Loucy (cell line): ENCODE measurements around the gene CHST11.

Experiments used
- H2AFZ ChIP-seq: fragments of 200-600 bp; sonication (generic); 2 replicates; pipeline ENCODE4 v1.6.0; 2016; ENCODE audit warnings: antibody characterized with exemption, mild to moderate bottlenecking, low read length, moderate library complexity
- H3F3A ChIP-seq: fragments of 200-600 bp; 2 replicates; pipeline ENCODE4 v1.6.0; 2016; ENCODE audit warnings: antibody characterized with exemption, low read depth, mild to moderate bottlenecking
- H3K27me3 ChIP-seq: fragments of 200-600 bp; sonication (generic); 2 replicates; pipeline ENCODE4 v1.6.1; 2014; ENCODE audit warnings: low read length, mild to moderate bottlenecking; ENCODE audit not compliant: insufficient read depth, poor library complexity, severe bottlenecking
- H3K36me3 ChIP-seq: fragments of 200-600 bp; sonication (generic); 2 replicates; pipeline ENCODE4 v1.6.1; 2016; ENCODE audit warnings: low read length; ENCODE audit not compliant: insufficient read depth
- H3K4me1 ChIP-seq: fragments of 200-600 bp; sonication (generic); 2 replicates; pipeline ENCODE4 v1.5.1; 2014; ENCODE audit warnings: low read length, mild to moderate bottlenecking; ENCODE audit not compliant: insufficient read depth, poor library complexity, severe bottlenecking
- H3K4me2 ChIP-seq: fragments of 200-600 bp; sonication (generic); 2 replicates; pipeline ENCODE4 v1.6.0; 2014; ENCODE audit warnings: antibody characterized with exemption, low read length, low read depth, mild to moderate bottlenecking; ENCODE audit not compliant: poor library complexity, severe bottlenecking
- H3K4me3 ChIP-seq: fragments of 200-600 bp; sonication (generic); 2 replicates; pipeline ENCODE4 v1.5.1; 2014; ENCODE audit warnings: low read length, mild to moderate bottlenecking, mixed read lengths; ENCODE audit not compliant: poor library complexity, severe bottlenecking
- H3K79me2 ChIP-seq: fragments of 200-600 bp; sonication (generic); 2 replicates; pipeline ENCODE4 v1.6.1; 2014; ENCODE audit warnings: low read length; ENCODE audit not compliant: insufficient read depth
- H3K9ac ChIP-seq: fragments of 200-600 bp; sonication (generic); 2 replicates; pipeline ENCODE4 v1.6.0; 2014; ENCODE audit warnings: mild to moderate bottlenecking, low read depth, low read length, moderate library complexity; ENCODE audit not compliant: poor library complexity, severe bottlenecking
- H3K9me2 ChIP-seq: fragments of 200-600 bp; sonication (generic); replicated peaks from 2 replicates; pipeline ENCODE4 v1.6.1; 2016; ENCODE audit warnings: low read depth, low read length, mixed read lengths
- H3K9me3 ChIP-seq: fragments of 200-600 bp; sonication (generic); 2 replicates; pipeline ENCODE4 v1.6.1; 2014; ENCODE audit warnings: mild to moderate bottlenecking, antibody characterized with exemption, low read length, low read depth; ENCODE audit not compliant: insufficient read depth
- H4K20me1 ChIP-seq: fragments of 200-600 bp; sonication (generic); 2 replicates; pipeline ENCODE4 v1.6.0; 2014; ENCODE audit warnings: antibody characterized with exemption, low read length, mild to moderate bottlenecking; ENCODE audit not compliant: insufficient read depth, poor library complexity, severe bottlenecking
- CTCF ChIP-seq: fragments of 200-600 bp; sonication (generic); conservative IDR thresholded peaks from 2 replicates; pipeline ENCODE4 v1.5.1; 2014; ENCODE audit warnings: mild to moderate bottlenecking, antibody characterized with exemption, low read length
- EZH2phosphoT487 ChIP-seq: fragments of 200-600 bp; IDR thresholded peaks from 2 replicates; pipeline ENCODE4 v1.6.1; 2018; ENCODE audit warnings: antibody characterized with exemption, mild to moderate bottlenecking, moderate library complexity, borderline replicate concordance

Gene CHST11

GRCh38 chr12:104682790-104683279 is 226.1 kb downstream of the CHST11 start:
- Histone ChIP-seq H3K9me3 (no peaks in the 10 kb centered on the region), H3K4me1 (peaks cover 75% of the 10 kb centered on the region), H3K36me3 (peaks cover 32% of the 10 kb centered on the region; the same call in 1 of the 2 replicates), H2AFZ (no peak overlapping the region), H3K79me2 (peaks cover 100% of the 10 kb centered on the region), H3F3A (peaks cover 15% of the 10 kb centered on the region; the same call in 1 of the 2 replicates), H3K4me2 (peak overlapping the region; percentile 82), H4K20me1 (peaks cover 83% of the 10 kb centered on the region), H3K4me3 (peak overlapping the region; percentile 68), H3K9ac (peak overlapping the region; percentile 43), H3K9me2 (no peaks in the 10 kb centered on the region), H3K27me3 (no peaks in the 10 kb centered on the region)
- TF ChIP-seq CTCF (no peak), EZH2phosphoT487 (no peak)

GRCh38 chr12:104683831-104684503 is 227.2 kb downstream of the CHST11 start:
- Histone ChIP-seq H3K27me3 (no peaks in the 10 kb centered on the region), H3K4me1 (peaks cover 85% of the 10 kb centered on the region), H4K20me1 (peaks cover 83% of the 10 kb centered on the region), H3K79me2 (peaks cover 100% of the 10 kb centered on the region), H3K9ac (no peak overlapping the region), H3K9me2 (no peaks in the 10 kb centered on the region), H3K4me3 (no peak overlapping the region), H3F3A (peaks cover 15% of the 10 kb centered on the region; the same call in 1 of the 2 replicates), H2AFZ (no peak overlapping the region), H3K9me3 (no peaks in the 10 kb centered on the region), H3K36me3 (peaks cover 21% of the 10 kb centered on the region; the same call in 1 of the 2 replicates), H3K4me2 (no peak overlapping the region)
- no peak for TF ChIP-seq EZH2phosphoT487
- no peak for TF ChIP-seq CTCF

GRCh38 chr12:104684884-104685283 is 228.1 kb downstream of the CHST11 start:
- no peak overlapping the region for H3K4me2 ChIP-seq
- H3K9me3 ChIP-seq = no peaks in the 10 kb centered on the region
- no peaks in the 10 kb centered on the region for H3K9me2 ChIP-seq
- H2AFZ ChIP-seq = no peak overlapping the region
- peaks cover 90% of the 10 kb centered on the region for H3K4me1 ChIP-seq
- TF ChIP-seq CTCF = no peak
- TF ChIP-seq EZH2phosphoT487 = no peak
- peaks cover 79% of the 10 kb centered on the region for H4K20me1 ChIP-seq
- no peak overlapping the region for H3K9ac ChIP-seq
- H3K36me3 ChIP-seq = peaks cover 22% of the 10 kb centered on the region; the same call in 1 of the 2 replicates
- H3K4me3 ChIP-seq = no peak overlapping the region
- peaks cover 100% of the 10 kb centered on the region for H3K79me2 ChIP-seq
- no peaks in the 10 kb centered on the region for H3K27me3 ChIP-seq
- H3F3A ChIP-seq = peaks cover 12% of the 10 kb centered on the region; the same call in 1 of the 2 replicates
